ENCODE measurements around the gene CYP51A1. TPM values are rescaled to one million over a fixed set of nuclear protein-coding genes. Genes with fewer than 3 reads are reported as not detected.
"Not testable (repeated sequence)": the region's sequence is repeated elsewhere in the genome, so short reads cannot be mapped to it uniquely, and the experiment has no call there.

Gene CYP51A1
- polyA plus RNA-seq (2011; rRNA removed) (9.1 and 12.3 TPM in 2 replicates), polyA minus RNA-seq (2011; rRNA and poly(A)+ RNA removed) (8.1 and 13.2 TPM in 2 replicates)

DNA sequence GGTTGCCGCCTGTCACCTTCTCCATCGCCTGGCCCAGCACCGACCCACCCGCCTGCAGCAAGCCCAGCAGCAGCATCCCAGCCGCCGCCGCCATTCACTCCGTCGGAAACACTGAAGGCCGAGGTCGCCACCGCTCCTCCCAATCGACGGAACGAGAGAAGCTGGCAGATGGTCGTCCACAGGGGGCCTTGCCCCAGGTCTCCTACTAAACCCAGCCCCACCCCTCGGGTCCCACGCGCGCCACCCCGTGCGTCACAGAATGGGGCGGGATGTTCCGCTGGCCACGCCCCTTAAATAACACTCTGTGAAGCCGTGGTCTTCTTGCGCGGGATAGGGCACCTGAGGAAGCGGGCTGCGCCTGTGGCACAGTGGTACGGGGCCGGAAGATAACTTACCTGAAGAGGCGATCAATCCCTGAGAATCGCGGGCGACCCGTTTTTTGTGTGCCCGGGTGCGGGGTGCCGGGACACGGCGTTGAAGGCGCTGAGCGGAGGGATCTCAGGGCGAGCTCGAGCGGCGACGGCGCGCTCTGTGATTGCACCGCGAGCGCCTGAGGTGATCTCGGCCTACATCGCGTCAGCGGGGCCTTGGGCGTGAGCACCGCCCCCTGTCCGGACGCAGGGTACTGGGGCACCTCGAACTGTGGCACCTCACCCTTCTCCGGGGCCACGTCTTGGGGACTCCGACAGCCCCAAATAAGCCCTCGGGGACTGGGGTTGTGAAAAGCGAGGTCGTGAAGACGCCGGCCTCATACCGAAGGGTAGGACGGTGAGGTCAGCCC is at the start of gene CYP51A1:
TSS of gene CYP51A1 (minus strand) at position 207 of the 781 bp plus-strand sequence. CDS start at position 94, 113 bp downstream.
- H3K27me3 ChIP-seq (ENCODE audit: control insufficient read depth, insufficient read depth, low read length) = no peaks in the 10 kb centered on the region
- TF ChIP-seq, protein P1, sequence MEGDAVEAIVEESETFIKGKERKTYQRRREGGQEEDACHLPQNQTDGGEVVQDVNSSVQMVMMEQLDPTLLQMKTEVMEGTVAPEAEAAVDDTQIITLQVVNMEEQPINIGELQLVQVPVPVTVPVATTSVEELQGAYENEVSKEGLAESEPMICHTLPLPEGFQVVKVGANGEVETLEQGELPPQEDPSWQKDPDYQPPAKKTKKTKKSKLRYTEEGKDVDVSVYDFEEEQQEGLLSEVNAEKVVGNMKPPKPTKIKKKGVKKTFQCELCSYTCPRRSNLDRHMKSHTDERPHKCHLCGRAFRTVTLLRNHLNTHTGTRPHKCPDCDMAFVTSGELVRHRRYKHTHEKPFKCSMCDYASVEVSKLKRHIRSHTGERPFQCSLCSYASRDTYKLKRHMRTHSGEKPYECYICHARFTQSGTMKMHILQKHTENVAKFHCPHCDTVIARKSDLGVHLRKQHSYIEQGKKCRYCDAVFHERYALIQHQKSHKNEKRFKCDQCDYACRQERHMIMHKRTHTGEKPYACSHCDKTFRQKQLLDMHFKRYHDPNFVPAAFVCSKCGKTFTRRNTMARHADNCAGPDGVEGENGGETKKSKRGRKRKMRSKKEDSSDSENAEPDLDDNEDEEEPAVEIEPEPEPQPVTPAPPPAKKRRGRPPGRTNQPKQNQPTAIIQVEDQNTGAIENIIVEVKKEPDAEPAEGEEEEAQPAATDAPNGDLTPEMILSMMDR (IDR thresholded peaks at IDR 0.05; ENCODE audit: low read depth, low read length) = no peak
- peak within 1 kb of the TSS; percentile 89 for H3K4me3 ChIP-seq (ENCODE audit: low read depth, low read length)
- POLR2A ChIA-PET = interaction anchor here (1.0 kb wide), 2 partner anchors 45 to 313 kb away, joined by 3 to 4 read pairs; partner anchors contain the start of genes GATAD1 and LRRD1
- H3K9me3 ChIP-seq (ENCODE audit: control insufficient read depth, insufficient read depth, low read length) = no peaks in the 10 kb centered on the region
- peak within 1 kb of the TSS; percentile 90 for H3K27ac ChIP-seq (ENCODE audit: low read depth, low read length)
- CTCF ChIA-PET = interaction anchor here (1.0 to 2.3 kb wide), 3 partner anchors 9 to 45 kb away, joined by 3 to 11 read pairs (median 7); partner anchors contain the start of gene LRRD1
- peak; percentile 72 for DNase-seq (ENCODE audit: low read depth, low spot score)

DNA sequence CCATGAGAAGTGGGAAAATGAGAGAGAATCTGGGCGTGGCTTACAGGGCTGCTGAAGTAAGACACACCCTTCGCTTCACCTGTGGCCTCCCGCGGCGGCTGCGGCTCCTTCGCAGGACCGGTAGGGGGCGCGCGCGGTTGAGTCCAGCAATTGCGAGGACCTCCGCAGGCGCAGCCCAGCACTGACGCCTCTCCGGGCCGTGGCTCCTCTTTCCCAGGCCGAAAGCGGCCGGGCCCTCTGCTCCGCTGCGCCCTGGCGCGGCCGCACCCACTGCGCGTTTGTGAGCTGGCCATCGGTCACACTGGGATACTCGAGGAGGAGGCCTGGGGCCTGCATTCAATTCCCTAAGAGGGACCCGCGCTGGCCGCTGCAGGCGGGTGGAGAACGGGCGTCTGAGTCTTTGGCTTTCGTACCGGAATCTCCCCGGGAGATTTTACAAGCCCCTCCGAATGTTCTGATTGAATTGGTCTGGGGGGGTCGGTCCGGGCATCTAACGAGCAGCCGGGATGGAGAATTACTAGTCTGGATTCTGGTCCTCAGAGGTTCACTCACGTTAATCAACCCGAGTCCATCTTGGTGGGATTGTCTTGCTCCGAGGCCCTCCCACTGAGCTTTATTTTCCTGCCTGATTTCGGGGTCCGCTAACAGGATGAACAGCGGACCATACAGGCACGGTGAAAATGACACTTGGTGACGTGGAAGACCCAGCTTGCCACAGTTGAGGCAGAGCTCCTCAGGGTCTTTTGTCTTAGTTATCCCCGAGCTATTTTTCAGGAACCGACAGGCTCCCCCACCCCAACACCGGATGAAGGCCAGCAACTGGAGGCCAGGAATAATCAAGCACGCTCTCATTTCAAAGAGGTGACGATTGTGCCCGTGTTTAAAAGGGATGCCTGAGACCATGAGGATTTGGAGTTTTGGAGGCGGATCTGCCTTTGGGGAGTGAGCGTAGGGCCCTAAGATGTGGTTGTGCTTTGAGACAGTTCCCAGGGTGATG is 44.9 kb upstream of the CYP51A1 start, which contains the start of gene LRRD1:
TSS of gene LRRD1 (minus strand) at position 215 of the 997 bp plus-strand sequence. CDS start 13,940 bp downstream, outside the sequence.
- DNase-seq (ENCODE audit: low read depth, low spot score) = peak; percentile 44
- peak within 1 kb of the TSS; percentile 41 for H3K27ac ChIP-seq (ENCODE audit: low read depth, low read length)
- POLR2A ChIA-PET = interaction anchor here (0.7 to 1.0 kb wide), 2 partner anchors 45 to 268 kb away, joined by 3 read pairs; partner anchors contain the start of genes CYP51A1 and GATAD1
- CTCF ChIA-PET = interaction anchor here (0.6 to 2.2 kb wide), 45 partner anchors 10 to 1664 kb away, joined by 3 to 41 read pairs (median 4); partner anchors contain the start of genes ANKIB1, GATAD1 and KRIT1
- no peaks in the 10 kb centered on the region; the same call in 1 of the 2 replicates for H3K9me3 ChIP-seq (ENCODE audit: control insufficient read depth, insufficient read depth, low read length)
- no peaks in the 10 kb centered on the region for H3K27me3 ChIP-seq (ENCODE audit: control insufficient read depth, insufficient read depth, low read length)
- H3K4me3 ChIP-seq (ENCODE audit: low read depth, low read length) = peak within 1 kb of the TSS; percentile 57
- TF ChIP-seq, protein P1 (IDR thresholded peaks at IDR 0.05; ENCODE audit: low read depth, low read length) = peak; percentile 95

DNA sequence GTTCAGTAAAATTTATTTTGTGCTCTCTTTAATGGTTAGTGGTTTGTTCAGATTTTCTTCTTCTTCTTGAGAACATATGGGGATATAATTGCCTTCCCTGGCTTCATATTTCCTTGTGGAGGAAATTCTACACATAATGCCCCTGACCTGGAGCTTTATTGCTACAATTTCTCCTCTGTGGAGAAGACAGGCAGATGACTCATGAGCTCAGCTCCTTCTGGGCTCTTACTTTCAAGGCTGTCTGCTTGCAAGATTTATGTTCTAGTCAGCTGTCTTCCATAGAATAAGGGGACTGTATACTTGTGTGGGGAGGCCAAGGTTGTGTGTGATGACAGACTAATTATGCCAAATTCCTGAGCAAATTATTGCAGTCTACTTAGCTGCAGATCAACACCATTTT is 43.1 kb upstream of the CYP51A1 start:
- ChIA-PET POLR2A (no interaction called here), CTCF (interaction anchor here (0.6 to 1.3 kb wide), 5 partner anchors 16 to 270 kb away, joined by 3 to 6 read pairs (median 4); partner anchors contain the start of gene GATAD1)
- Histone ChIP-seq H3K4me3 (ENCODE audit: low read depth, low read length) (no peak overlapping the region), H3K9me3 (ENCODE audit: control insufficient read depth, insufficient read depth, low read length) (no peaks in the 10 kb centered on the region; the same call in 1 of the 2 replicates), H3K27me3 (ENCODE audit: control insufficient read depth, insufficient read depth, low read length) (no peaks in the 10 kb centered on the region), H3K27ac (ENCODE audit: low read depth, low read length) (no peak overlapping the region)
- no peak for DNase-seq (ENCODE audit: low read depth, low spot score)
- TF ChIP-seq, protein P1 (IDR thresholded peaks at IDR 0.05; ENCODE audit: low read depth, low read length) = no peak

DNA sequence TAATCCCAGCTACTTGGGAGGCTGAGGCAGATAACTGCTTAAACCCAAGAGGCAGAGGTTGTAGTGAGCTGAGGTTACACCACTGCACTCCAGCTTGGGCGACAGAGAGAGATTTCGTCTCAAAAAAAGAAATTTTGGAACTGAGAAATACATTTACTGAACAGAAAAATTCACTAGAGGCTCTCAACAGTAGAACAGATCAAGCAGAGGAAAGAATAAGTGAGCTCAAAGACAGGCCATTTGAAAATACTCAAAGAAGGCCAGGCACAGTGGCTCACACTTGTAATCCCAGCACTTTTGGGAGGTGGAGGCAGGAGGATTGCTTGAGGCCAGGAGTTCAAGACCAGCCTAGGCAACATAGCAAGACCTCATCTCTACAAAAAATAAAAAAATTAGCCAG is 35.3 kb upstream of the CYP51A1 start:
- DNase-seq (ENCODE audit: low read depth, low spot score); H3K27ac ChIP-seq (ENCODE audit: low read depth, low read length); H3K4me3 ChIP-seq (ENCODE audit: low read depth, low read length); H3K9me3 ChIP-seq (ENCODE audit: control insufficient read depth, insufficient read depth, low read length); H3K27me3 ChIP-seq (ENCODE audit: control insufficient read depth, insufficient read depth, low read length): not testable (repeated sequence)
- CTCF ChIA-PET = interaction anchor here (1.0 to 2.2 kb wide), 2 partner anchors 10 to 21 kb away, joined by 3 to 10 read pairs; partner anchors contain the start of gene LRRD1
- POLR2A ChIA-PET = interaction anchor here (0.7 kb wide), 1 partner anchor 87 kb away, joined by 3 read pairs; no protein-coding TSS in a partner anchor

DNA sequence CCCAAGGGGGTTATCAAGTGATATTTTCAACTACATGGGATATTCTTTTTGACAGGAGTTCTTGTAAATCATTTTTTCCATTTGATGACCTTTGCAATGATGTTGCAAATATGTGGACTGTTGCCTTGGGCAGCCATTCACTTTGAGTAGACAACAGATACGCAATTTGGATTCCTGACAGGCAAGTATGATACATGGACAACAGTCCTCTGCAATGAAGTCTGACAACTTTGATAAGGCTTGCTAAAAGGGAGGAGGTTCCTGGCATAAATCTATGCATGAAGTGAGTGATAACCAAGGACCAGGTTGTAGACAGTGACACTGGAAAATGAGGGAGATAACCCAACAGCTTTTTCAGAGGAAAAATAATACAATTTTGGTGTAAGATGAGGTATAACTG is 27.0 kb upstream of the CYP51A1 start:
- TF ChIP-seq, protein P1 (IDR thresholded peaks at IDR 0.05; ENCODE audit: low read depth, low read length) = no peak
- ChIA-PET POLR2A (no interaction called here), CTCF (interaction anchor here (1.9 to 6.0 kb wide), 2 partner anchors 16 to 18 kb away, joined by 6 to 41 read pairs; partner anchors contain the start of gene LRRD1)
- DNase-seq (ENCODE audit: low read depth, low spot score) = no peak
- H3K27me3 ChIP-seq (ENCODE audit: control insufficient read depth, insufficient read depth, low read length) = no peaks in the 10 kb centered on the region
- H3K4me3 ChIP-seq (ENCODE audit: low read depth, low read length) = no peak overlapping the region
- H3K9me3 ChIP-seq (ENCODE audit: control insufficient read depth, insufficient read depth, low read length) = no peaks in the 10 kb centered on the region
- H3K27ac ChIP-seq (ENCODE audit: low read depth, low read length) = no peak overlapping the region
